ENCODE data around the gene PLRG1. TPM values are rescaled to one million over a fixed set of nuclear protein-coding genes. Genes with fewer than 3 reads are reported as not detected.
A peak's percentile ranks its signal among the peaks of the same experiment; 100 is the strongest.
"Not testable (repeated sequence)": the region's sequence is repeated elsewhere in the genome, so short reads cannot be mapped to it uniquely, and the experiment has no call there.

Gene PLRG1
- total and polyA plus RNA-seq, 2 donors (not counting 1 experiment from before 2014, with no cell fraction given): 72.5 to 101 TPM

GRCh38 chr4:154595807-154596206, 45.6 kb upstream of the PLRG1 start:
- Histone ChIP-seq H3K4me2 (ENCODE audit: extremely low read depth, insufficient read depth, low read length) (no peak overlapping the region), H3K9ac (ENCODE audit: insufficient read depth, low read length) (no peak overlapping the region), H3K4me3 (replicated peaks in 1 of 4; ENCODE audit: control extremely low read depth in 1 of 4, insufficient read depth in 1 of 4, low read depth in 3 of 4, low read length in 4 of 4) (no peak overlapping the region), H3K27ac (ENCODE audit: insufficient read depth, low read length) (no peak overlapping the region), H3K27me3 (ENCODE audit: control insufficient read depth, insufficient read depth, low read length) (no peaks in the 10 kb centered on the region), H3K4me1 (ENCODE audit: control insufficient read depth, extremely low read depth, insufficient read depth, low read length) (no peaks in the 10 kb centered on the region), H3K36me3 (ENCODE audit: control insufficient read depth, insufficient read depth, low read length) (no peaks in the 10 kb centered on the region), H3K9me3 (ENCODE audit: control insufficient read depth, insufficient read depth, low read depth, low read length) (no peaks in the 10 kb centered on the region), H4K20me1 (ENCODE audit: control insufficient read depth, extremely low read depth, insufficient read depth, low read length) (no peaks in the 10 kb centered on the region), H2AFZ (ENCODE audit: low read length) (no peak overlapping the region), H3K79me2 (ENCODE audit: control insufficient read depth, insufficient read depth, low read length) (no peaks in the 10 kb centered on the region)
- TF ChIP-seq CTCF (conservative IDR thresholded peaks at IDR 0.05 in 1 of 2, IDR thresholded peaks at IDR 0.05 in 1 of 2; ENCODE audit: low read depth in 1 of 2, low read length in 2 of 2): no peak
- no peak for TF ChIP-seq EZH2 (IDR thresholded peaks at IDR 0.05; ENCODE audit: low read length, missing control alignments)
- peak; percentile 28 to 84 for DNase-seq (ENCODE audit: low read depth in 2 of 2)

DNA sequence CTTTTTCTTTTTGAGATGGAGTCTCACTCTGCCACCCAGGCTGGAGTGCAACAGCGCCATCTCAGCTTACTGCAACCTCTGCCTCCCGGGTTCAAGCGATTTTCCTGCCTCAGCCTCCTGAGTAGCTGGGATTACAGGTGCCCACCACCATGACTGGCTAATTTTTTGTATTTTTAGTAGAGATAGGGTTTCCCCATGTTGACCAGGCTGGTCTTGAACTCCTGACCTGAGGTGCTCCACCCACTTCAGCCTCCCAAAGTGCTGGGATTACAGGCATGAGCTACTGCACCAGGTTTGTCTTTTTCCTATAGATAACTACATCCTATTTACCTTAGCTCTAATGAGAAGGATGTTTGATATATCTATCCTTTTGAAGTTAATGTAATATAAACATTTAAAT, 44.1 kb upstream of the PLRG1 start:
- H3K4me1 ChIP-seq (ENCODE audit: control insufficient read depth, extremely low read depth, insufficient read depth, low read length); H3K36me3 ChIP-seq (ENCODE audit: control insufficient read depth, insufficient read depth, low read length); H3K4me2 ChIP-seq (ENCODE audit: extremely low read depth, insufficient read depth, low read length); H3K9me3 ChIP-seq (ENCODE audit: control insufficient read depth, insufficient read depth, low read depth, low read length); H3K27me3 ChIP-seq (ENCODE audit: control insufficient read depth, insufficient read depth, low read length); H3K9ac ChIP-seq (ENCODE audit: insufficient read depth, low read length); H3K27ac ChIP-seq (ENCODE audit: insufficient read depth, low read length); H3K4me3 ChIP-seq (replicated peaks in 1 of 4; ENCODE audit: control extremely low read depth in 1 of 4, insufficient read depth in 1 of 4, low read depth in 3 of 4, low read length in 4 of 4); DNase-seq (ENCODE audit: low read depth in 2 of 2); H2AFZ ChIP-seq (ENCODE audit: low read length); H3K79me2 ChIP-seq (ENCODE audit: control insufficient read depth, insufficient read depth, low read length); H4K20me1 ChIP-seq (ENCODE audit: control insufficient read depth, extremely low read depth, insufficient read depth, low read length): not testable (repeated sequence)

GRCh38 chr4:154593868-154594267, 43.7 kb upstream of the PLRG1 start:
- Histone ChIP-seq H3K4me2 (ENCODE audit: extremely low read depth, insufficient read depth, low read length) (no peak overlapping the region), H3K27me3 (ENCODE audit: control insufficient read depth, insufficient read depth, low read length) (no peaks in the 10 kb centered on the region), H2AFZ (ENCODE audit: low read length) (no peak overlapping the region), H3K4me1 (ENCODE audit: control insufficient read depth, extremely low read depth, insufficient read depth, low read length) (no peaks in the 10 kb centered on the region), H3K36me3 (ENCODE audit: control insufficient read depth, insufficient read depth, low read length) (no peaks in the 10 kb centered on the region), H3K9me3 (ENCODE audit: control insufficient read depth, insufficient read depth, low read depth, low read length) (no peaks in the 10 kb centered on the region), H4K20me1 (ENCODE audit: control insufficient read depth, extremely low read depth, insufficient read depth, low read length) (no peaks in the 10 kb centered on the region), H3K79me2 (ENCODE audit: control insufficient read depth, insufficient read depth, low read length) (no peaks in the 10 kb centered on the region), H3K9ac (ENCODE audit: insufficient read depth, low read length) (no peak overlapping the region), H3K27ac (ENCODE audit: insufficient read depth, low read length) (no peak overlapping the region), H3K4me3 (replicated peaks in 1 of 4; ENCODE audit: control extremely low read depth in 1 of 4, insufficient read depth in 1 of 4, low read depth in 3 of 4, low read length in 4 of 4) (no peak overlapping the region)
- DNase-seq (ENCODE audit: low read depth in 2 of 2): no peak
- TF ChIP-seq CTCF (conservative IDR thresholded peaks at IDR 0.05 in 1 of 2, IDR thresholded peaks at IDR 0.05 in 1 of 2; ENCODE audit: low read depth in 1 of 2, low read length in 2 of 2) (no peak), EZH2 (IDR thresholded peaks at IDR 0.05; ENCODE audit: low read length, missing control alignments) (no peak)

Data from fibroblast of lung (primary cell).